Loucy (cell line): ENCODE data around the gene BORCS6.

Source experiments
- H2AFZ ChIP-seq: fragments of 200-600 bp; sonication (generic); 2 replicates; pipeline ENCODE4 v1.6.0; 2016; ENCODE audit warnings: antibody characterized with exemption, mild to moderate bottlenecking, low read length, moderate library complexity
- H3F3A ChIP-seq: fragments of 200-600 bp; 2 replicates; pipeline ENCODE4 v1.6.0; 2016; ENCODE audit warnings: antibody characterized with exemption, low read depth, mild to moderate bottlenecking
- H3K27me3 ChIP-seq: fragments of 200-600 bp; sonication (generic); 2 replicates; pipeline ENCODE4 v1.6.1; 2014; ENCODE audit warnings: low read length, mild to moderate bottlenecking; ENCODE audit not compliant: insufficient read depth, poor library complexity, severe bottlenecking
- H3K36me3 ChIP-seq: fragments of 200-600 bp; sonication (generic); 2 replicates; pipeline ENCODE4 v1.6.1; 2016; ENCODE audit warnings: low read length; ENCODE audit not compliant: insufficient read depth
- H3K4me1 ChIP-seq: fragments of 200-600 bp; sonication (generic); 2 replicates; pipeline ENCODE4 v1.5.1; 2014; ENCODE audit warnings: low read length, mild to moderate bottlenecking; ENCODE audit not compliant: insufficient read depth, poor library complexity, severe bottlenecking
- H3K4me2 ChIP-seq: fragments of 200-600 bp; sonication (generic); 2 replicates; pipeline ENCODE4 v1.6.0; 2014; ENCODE audit warnings: antibody characterized with exemption, low read length, low read depth, mild to moderate bottlenecking; ENCODE audit not compliant: poor library complexity, severe bottlenecking
- H3K4me3 ChIP-seq: fragments of 200-600 bp; sonication (generic); 2 replicates; pipeline ENCODE4 v1.5.1; 2014; ENCODE audit warnings: low read length, mild to moderate bottlenecking, mixed read lengths; ENCODE audit not compliant: poor library complexity, severe bottlenecking
- H3K79me2 ChIP-seq: fragments of 200-600 bp; sonication (generic); 2 replicates; pipeline ENCODE4 v1.6.1; 2014; ENCODE audit warnings: low read length; ENCODE audit not compliant: insufficient read depth
- H3K9ac ChIP-seq: fragments of 200-600 bp; sonication (generic); 2 replicates; pipeline ENCODE4 v1.6.0; 2014; ENCODE audit warnings: mild to moderate bottlenecking, low read depth, low read length, moderate library complexity; ENCODE audit not compliant: poor library complexity, severe bottlenecking
- H3K9me2 ChIP-seq: fragments of 200-600 bp; sonication (generic); replicated peaks from 2 replicates; pipeline ENCODE4 v1.6.1; 2016; ENCODE audit warnings: low read depth, low read length, mixed read lengths
- H3K9me3 ChIP-seq: fragments of 200-600 bp; sonication (generic); 2 replicates; pipeline ENCODE4 v1.6.1; 2014; ENCODE audit warnings: mild to moderate bottlenecking, antibody characterized with exemption, low read length, low read depth; ENCODE audit not compliant: insufficient read depth
- H4K20me1 ChIP-seq: fragments of 200-600 bp; sonication (generic); 2 replicates; pipeline ENCODE4 v1.6.0; 2014; ENCODE audit warnings: antibody characterized with exemption, low read length, mild to moderate bottlenecking; ENCODE audit not compliant: insufficient read depth, poor library complexity, severe bottlenecking
- CTCF ChIP-seq: fragments of 200-600 bp; sonication (generic); conservative IDR thresholded peaks from 2 replicates; pipeline ENCODE4 v1.5.1; 2014; ENCODE audit warnings: mild to moderate bottlenecking, antibody characterized with exemption, low read length
- EZH2phosphoT487 ChIP-seq: fragments of 200-600 bp; IDR thresholded peaks from 2 replicates; pipeline ENCODE4 v1.6.1; 2018; ENCODE audit warnings: antibody characterized with exemption, mild to moderate bottlenecking, moderate library complexity, borderline replicate concordance

The BORCS6 gene

GRCh38 chr17:8159459-8160223, 30.3 kb downstream of the BORCS6 start:
- Histone ChIP-seq H3K4me1 (peaks cover 48% of the 10 kb centered on the region), H3K9ac (no peak overlapping the region), H3K27me3 (peaks cover 4% of the 10 kb centered on the region), H4K20me1 (peaks cover 42% of the 10 kb centered on the region), H3K36me3 (no peaks in the 10 kb centered on the region), H2AFZ (no peak overlapping the region), H3K79me2 (peaks cover 40% of the 10 kb centered on the region), H3F3A (peaks cover 7% of the 10 kb centered on the region; the same call in 1 of the 2 replicates), H3K9me3 (no peaks in the 10 kb centered on the region), H3K9me2 (no peaks in the 10 kb centered on the region), H3K4me2 (peak overlapping the region; percentile 17), H3K4me3 (no peak overlapping the region)
- TF ChIP-seq CTCF (no peak), EZH2phosphoT487 (no peak)

GRCh38 chr17:8159032-8159400, 31.0 kb downstream of the BORCS6 start:
- Histone ChIP-seq H4K20me1 (peaks cover 42% of the 10 kb centered on the region), H2AFZ (no peak overlapping the region), H3F3A (peaks cover 7% of the 10 kb centered on the region; the same call in 1 of the 2 replicates), H3K4me3 (no peak overlapping the region), H3K9ac (no peak overlapping the region), H3K9me2 (no peaks in the 10 kb centered on the region), H3K4me2 (peak overlapping the region; percentile 17), H3K27me3 (peaks cover 4% of the 10 kb centered on the region), H3K9me3 (no peaks in the 10 kb centered on the region), H3K79me2 (peaks cover 40% of the 10 kb centered on the region), H3K36me3 (no peaks in the 10 kb centered on the region), H3K4me1 (peaks cover 43% of the 10 kb centered on the region)
- TF ChIP-seq CTCF (no peak), EZH2phosphoT487 (no peak)

DNA sequence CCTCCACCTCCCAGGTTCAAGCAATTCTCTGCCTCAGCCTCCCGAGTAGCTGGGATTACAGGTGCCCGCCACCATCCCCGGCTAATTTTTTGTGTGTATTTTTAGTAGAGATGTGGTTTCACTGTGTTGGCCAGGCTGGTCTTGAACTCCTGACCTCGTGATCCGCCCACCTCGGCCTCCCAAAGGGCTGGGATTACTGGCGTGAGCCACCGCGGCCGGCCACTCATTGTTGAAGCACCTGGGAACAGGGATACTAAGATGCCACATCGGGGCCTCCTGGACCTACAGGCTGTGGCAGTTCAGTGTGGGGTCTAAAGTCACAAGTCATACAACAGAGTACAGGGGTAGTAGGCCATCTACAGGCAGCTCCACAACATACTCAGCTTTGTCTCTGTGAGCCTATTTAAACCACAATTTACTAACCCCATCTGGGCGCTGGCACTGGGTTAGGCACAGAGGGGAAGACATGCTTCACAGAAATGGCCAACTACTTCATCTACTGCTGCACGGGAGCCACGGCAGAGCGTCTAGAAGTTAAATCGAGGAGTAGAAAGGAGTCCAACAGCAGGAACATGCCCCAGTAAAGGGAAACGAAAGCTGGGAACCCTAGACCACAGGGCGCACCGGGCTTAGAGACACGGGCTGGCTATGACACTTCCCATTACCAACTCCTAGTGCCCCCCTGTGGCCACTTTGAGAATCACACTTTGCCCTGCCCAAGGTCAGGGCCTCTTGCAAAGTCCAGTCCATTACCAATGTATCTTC, 31.5 kb downstream of the BORCS6 start:
- peak; percentile 80 for TF ChIP-seq CTCF
- no peak for TF ChIP-seq EZH2phosphoT487
- Histone ChIP-seq H4K20me1 (peaks cover 42% of the 10 kb centered on the region), H3K9ac (no peak overlapping the region), H3K27me3 (peaks cover 4% of the 10 kb centered on the region), H3K4me3 (peak overlapping the region; percentile 54), H3F3A (0 out of 2 replicates have a peak, but pooled peaks cover 7% of the 10 kb centered on the region), H2AFZ (no peak overlapping the region), H3K4me2 (peak overlapping the region; percentile 63), H3K36me3 (no peaks in the 10 kb centered on the region), H3K9me3 (no peaks in the 10 kb centered on the region), H3K79me2 (peaks cover 38% of the 10 kb centered on the region), H3K9me2 (no peaks in the 10 kb centered on the region), H3K4me1 (peaks cover 37% of the 10 kb centered on the region)
